Nephron progenitor cell (in vitro differentiated cells): ENCODE data around the gene RAD54L.
A peak's percentile ranks its signal among the peaks of the same experiment; 100 is the strongest.
"Not testable (repeated sequence)": the region's sequence is repeated elsewhere in the genome, so short reads cannot be mapped to it uniquely, and the experiment has no call there.

Source experiments
- DNase-seq: peaks from one replicate; pipeline ENCODE4 v3.0.0; 2021
- H3K27ac Mint-ChIP-seq: 2 replicates; pipeline ENCODE4 v1.8.0; 2021; ENCODE audit warnings: mild to moderate bottlenecking, moderate library complexity, mixed read lengths
- H3K27me3 Mint-ChIP-seq: 2 replicates; pipeline ENCODE4 v1.8.0; 2021; ENCODE audit warnings: mild to moderate bottlenecking, low read depth, mixed read lengths; ENCODE audit not compliant: poor library complexity
- H3K36me3 Mint-ChIP-seq: 2 replicates; pipeline ENCODE4 v1.8.0; 2021; ENCODE audit warnings: low read depth, mixed read lengths
- H3K4me1 Mint-ChIP-seq: 2 replicates; pipeline ENCODE4 v1.8.0; 2021; ENCODE audit warnings: mixed read lengths
- H3K4me3 Mint-ChIP-seq: 2 replicates; pipeline ENCODE4 v1.8.0; 2021; ENCODE audit warnings: mild to moderate bottlenecking, moderate library complexity, mixed read lengths
- H3K9me3 Mint-ChIP-seq: 2 replicates; pipeline ENCODE4 v1.8.0; 2021; ENCODE audit warnings: mild to moderate bottlenecking, moderate library complexity, mixed read lengths

RAD54L gene

DNA sequence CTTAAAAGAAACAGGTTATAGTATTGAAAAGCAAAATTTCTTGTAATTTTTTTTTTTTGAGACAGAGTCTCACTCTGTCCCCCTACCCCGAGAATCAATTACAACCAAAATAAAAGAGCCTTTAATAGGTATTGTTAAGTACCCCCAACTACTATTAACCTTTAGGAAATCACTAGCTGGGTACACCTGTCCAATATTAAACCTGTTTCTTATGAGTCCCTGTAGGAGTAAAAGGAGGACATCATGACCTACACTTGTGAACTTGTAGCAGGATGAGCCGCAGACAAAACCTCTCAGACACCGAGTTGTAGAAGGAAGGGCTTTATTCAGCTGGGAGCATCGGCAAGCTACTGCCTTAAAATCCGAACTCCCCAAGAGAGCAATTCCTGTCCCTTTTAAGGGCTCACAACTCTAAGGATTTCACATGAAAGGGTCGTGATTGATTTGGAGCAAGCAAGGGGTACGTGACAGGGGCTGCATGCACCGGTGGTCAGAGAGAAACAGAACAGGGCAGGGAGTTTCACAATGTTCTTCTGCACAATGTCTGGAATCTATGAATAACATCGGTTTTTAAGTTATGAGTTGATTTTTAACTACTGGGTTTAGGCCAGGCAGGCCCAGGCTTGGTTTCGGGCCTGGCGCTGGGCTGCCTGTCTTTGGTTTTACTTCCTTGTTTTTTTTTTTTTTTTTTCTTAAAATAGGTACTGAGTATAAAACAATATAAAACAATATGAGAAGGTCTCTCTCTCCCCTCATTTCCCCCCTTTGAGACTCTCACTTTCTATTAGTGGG is 77.9 kb downstream of the RAD54L start:
- H3K4me3 Mint-ChIP-seq, result peak overlapping the region; percentile 12

More for the DNA sequence above, 77.9 kb downstream of the RAD54L start:
- H3K27me3 Mint-ChIP-seq, DNase-seq: not testable (repeated sequence)
- peaks cover 56% of the 10 kb centered on the region for H3K4me1 Mint-ChIP-seq
- H3K9me3 Mint-ChIP-seq, result peaks cover 49% of the 10 kb centered on the region
- peaks cover 33% of the 10 kb centered on the region for H3K36me3 Mint-ChIP-seq
- H3K27ac Mint-ChIP-seq, result peak overlapping the region; percentile 92
